ENCODE measurements around the gene ZFP69B.
"Not testable (repeated sequence)": the region's sequence is repeated elsewhere in the genome, so short reads cannot be mapped to it uniquely, and the experiment has no call there.

ZFP69B gene

GRCh38 chr1:40438391-40439015 is 11.8 kb upstream of the ZFP69B start:
- DNase-seq, result no peak

- no peak for DNase-seq
Measured at GRCh38 chr1:40439247-40439646, 11.0 kb upstream of the ZFP69B start.

- DNase-seq, result peak; percentile 68
Measured at GRCh38 chr1:40450495-40451237, 390 bp downstream of the ZFP69B start.

GRCh38 chr1:40451238-40451585 is 936 bp downstream of the ZFP69B start:
- DNase-seq, result no peak

GRCh38 chr1:40454873-40455272 is 4.6 kb downstream of the ZFP69B start:
- no peak for DNase-seq

- no peak for DNase-seq
Measured at GRCh38 chr1:40462956-40463590, 12.8 kb downstream of the ZFP69B start.

GRCh38 chr1:40469327-40469726 is 19.1 kb downstream of the ZFP69B start:
- no peak for DNase-seq

GRCh38 chr1:40475268-40475667 is 25.0 kb downstream of the ZFP69B start:
- DNase-seq, result no peak

GRCh38 chr1:40476924-40477677 is 26.8 kb downstream of the ZFP69B start, which contains the start of gene ZFP69:
Gene ZFP69 (plus strand): TSS chr1:40477290. CDS start chr1:40479362, 2,072 bp downstream.
- DNase-seq, result peak; percentile 54

- DNase-seq, result no peak
Measured at GRCh38 chr1:40477678-40478053, 27.4 kb downstream of the ZFP69B start.

GRCh38 chr1:40478276-40478675 is 28.0 kb downstream of the ZFP69B start:
- DNase-seq, result no peak

GRCh38 chr1:40479156-40479555 is 28.9 kb downstream of the ZFP69B start:
- DNase-seq, result no peak

GRCh38 chr1:40495315-40495903 is 45.1 kb downstream of the ZFP69B start:
- DNase-seq, result no peak

- DNase-seq, result not testable (repeated sequence)
Measured at GRCh38 chr1:40502651-40503050, 52.4 kb downstream of the ZFP69B start.

- DNase-seq, result no peak
Measured at GRCh38 chr1:40507973-40508372, 57.7 kb downstream of the ZFP69B start.

GRCh38 chr1:40508375-40509341 is 58.4 kb downstream of the ZFP69B start, which contains the start of gene EXO5:
Gene EXO5 (plus strand): TSS chr1:40508767. CDS start chr1:40514545, 5,778 bp downstream.
- peak; percentile 59 for DNase-seq
